ENCODE measurements around the gene SLC9A8.

SLC9A8 gene

DNA sequence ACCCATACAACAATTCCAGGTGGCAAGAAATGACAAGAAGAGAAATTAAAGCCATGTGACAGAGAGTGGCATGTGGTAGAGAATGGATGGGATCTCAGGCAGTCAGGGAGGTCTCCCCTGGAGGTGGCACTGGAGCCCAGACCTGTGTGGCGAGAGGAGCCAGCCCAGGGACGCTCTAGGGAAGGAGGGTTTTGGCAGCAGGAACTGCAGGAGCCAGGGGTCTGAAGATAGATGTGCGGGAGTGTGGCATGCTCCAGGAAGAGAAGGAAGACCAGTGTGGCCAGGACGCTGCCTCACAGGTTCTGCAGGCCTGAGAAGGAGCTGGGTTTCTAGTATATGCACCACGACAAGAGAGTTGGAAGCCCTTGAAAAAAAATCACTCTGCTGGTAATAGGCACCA, 57.6 kb downstream of the SLC9A8 start:
- Histone ChIP-seq H3K4me3 (ENCODE audit: severe bottlenecking) (no peak overlapping the region), H3K4me1 (ENCODE audit: insufficient read depth, poor library complexity, severe bottlenecking) (peaks cover 12% of the 10 kb centered on the region), H3K27me3 (ENCODE audit: insufficient read depth, poor library complexity, severe bottlenecking) (no peaks in the 10 kb centered on the region), H3K27ac (ENCODE audit: poor library complexity, severe bottlenecking) (no peak overlapping the region), H3K36me3 (ENCODE audit: low read depth) (peaks cover 24% of the 10 kb centered on the region), H3K9me3 (ENCODE audit: severe bottlenecking) (no peaks in the 10 kb centered on the region)
- DNase-seq (ENCODE audit: low spot score) (no peak), ATAC-seq (ENCODE audit: low read depth) (no peak)
- TF ChIP-seq, protein P1, sequence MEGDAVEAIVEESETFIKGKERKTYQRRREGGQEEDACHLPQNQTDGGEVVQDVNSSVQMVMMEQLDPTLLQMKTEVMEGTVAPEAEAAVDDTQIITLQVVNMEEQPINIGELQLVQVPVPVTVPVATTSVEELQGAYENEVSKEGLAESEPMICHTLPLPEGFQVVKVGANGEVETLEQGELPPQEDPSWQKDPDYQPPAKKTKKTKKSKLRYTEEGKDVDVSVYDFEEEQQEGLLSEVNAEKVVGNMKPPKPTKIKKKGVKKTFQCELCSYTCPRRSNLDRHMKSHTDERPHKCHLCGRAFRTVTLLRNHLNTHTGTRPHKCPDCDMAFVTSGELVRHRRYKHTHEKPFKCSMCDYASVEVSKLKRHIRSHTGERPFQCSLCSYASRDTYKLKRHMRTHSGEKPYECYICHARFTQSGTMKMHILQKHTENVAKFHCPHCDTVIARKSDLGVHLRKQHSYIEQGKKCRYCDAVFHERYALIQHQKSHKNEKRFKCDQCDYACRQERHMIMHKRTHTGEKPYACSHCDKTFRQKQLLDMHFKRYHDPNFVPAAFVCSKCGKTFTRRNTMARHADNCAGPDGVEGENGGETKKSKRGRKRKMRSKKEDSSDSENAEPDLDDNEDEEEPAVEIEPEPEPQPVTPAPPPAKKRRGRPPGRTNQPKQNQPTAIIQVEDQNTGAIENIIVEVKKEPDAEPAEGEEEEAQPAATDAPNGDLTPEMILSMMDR (IDR thresholded peaks at IDR 0.05; ENCODE audit: poor library complexity, severe bottlenecking), result no peak

DNA sequence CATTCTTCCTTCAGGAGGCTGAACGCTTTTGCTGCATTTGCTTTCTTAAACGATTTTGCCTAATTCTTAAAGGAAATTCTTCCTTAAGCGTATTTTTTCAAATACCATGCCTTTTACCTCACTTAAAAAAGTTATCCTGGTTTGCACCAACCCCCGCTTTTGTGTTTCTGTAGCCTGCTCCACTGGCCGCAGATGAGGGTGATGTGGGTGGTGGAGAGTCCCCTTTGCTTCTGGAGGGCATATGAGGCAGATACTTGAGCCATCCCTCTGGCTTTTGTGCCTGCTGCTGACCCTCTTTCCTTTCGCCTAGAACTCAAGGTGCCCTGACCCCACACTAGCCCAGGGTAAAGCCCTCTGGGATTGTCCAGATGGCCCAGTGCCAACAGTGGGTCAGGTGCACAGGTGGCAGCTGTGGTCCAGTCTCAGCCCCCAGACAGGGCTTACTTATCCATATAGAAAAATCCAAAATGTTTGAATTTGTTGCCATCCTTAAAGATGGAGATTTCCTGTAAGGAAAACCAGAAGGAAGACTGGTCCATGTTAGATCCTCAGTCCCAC, 58.8 kb downstream of the SLC9A8 start:
- Histone ChIP-seq H3K27me3 (ENCODE audit: insufficient read depth, poor library complexity, severe bottlenecking) (no peaks in the 10 kb centered on the region), H3K4me1 (ENCODE audit: insufficient read depth, poor library complexity, severe bottlenecking) (peaks cover 12% of the 10 kb centered on the region), H3K4me3 (ENCODE audit: severe bottlenecking) (no peak overlapping the region), H3K36me3 (ENCODE audit: low read depth) (peaks cover 27% of the 10 kb centered on the region), H3K27ac (ENCODE audit: poor library complexity, severe bottlenecking) (no peak overlapping the region), H3K9me3 (ENCODE audit: severe bottlenecking) (no peaks in the 10 kb centered on the region)
- DNase-seq (ENCODE audit: low spot score), result peak; percentile 70
- ATAC-seq (ENCODE audit: low read depth), result no peak
- TF ChIP-seq, protein P1 (IDR thresholded peaks at IDR 0.05; ENCODE audit: poor library complexity, severe bottlenecking), result no peak

DNA sequence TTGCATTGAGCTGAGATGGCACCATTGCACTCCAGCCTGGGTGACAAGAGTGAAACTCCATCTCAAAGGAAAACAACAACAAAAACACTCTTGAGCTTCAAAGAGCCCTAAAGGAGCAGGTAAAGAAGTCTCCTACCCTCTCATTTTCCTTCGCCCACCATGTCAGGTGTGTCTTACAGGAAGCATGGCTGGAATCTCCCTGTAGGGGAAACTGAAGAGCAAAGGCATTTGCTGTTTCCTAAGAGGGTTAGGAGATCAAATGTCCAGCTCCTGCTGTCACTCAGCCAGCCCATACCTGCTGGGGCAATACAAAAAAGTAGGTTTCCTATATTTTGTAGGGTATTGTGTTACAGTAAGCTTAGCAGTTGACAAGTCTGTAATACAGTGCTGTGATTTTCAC, 59.4 kb downstream of the SLC9A8 start:
- TF ChIP-seq, protein P1 (IDR thresholded peaks at IDR 0.05; ENCODE audit: poor library complexity, severe bottlenecking), result no peak
- peaks cover 12% of the 10 kb centered on the region for H3K4me1 ChIP-seq (ENCODE audit: insufficient read depth, poor library complexity, severe bottlenecking)
- H3K27ac ChIP-seq (ENCODE audit: poor library complexity, severe bottlenecking), result no peak overlapping the region
- no peak for DNase-seq (ENCODE audit: low spot score)
- no peak overlapping the region for H3K4me3 ChIP-seq (ENCODE audit: severe bottlenecking)
- peaks cover 25% of the 10 kb centered on the region for H3K36me3 ChIP-seq (ENCODE audit: low read depth)
- ATAC-seq (ENCODE audit: low read depth), result peak; percentile 56
- no peaks in the 10 kb centered on the region for H3K9me3 ChIP-seq (ENCODE audit: severe bottlenecking)
- no peaks in the 10 kb centered on the region for H3K27me3 ChIP-seq (ENCODE audit: insufficient read depth, poor library complexity, severe bottlenecking)

DNA sequence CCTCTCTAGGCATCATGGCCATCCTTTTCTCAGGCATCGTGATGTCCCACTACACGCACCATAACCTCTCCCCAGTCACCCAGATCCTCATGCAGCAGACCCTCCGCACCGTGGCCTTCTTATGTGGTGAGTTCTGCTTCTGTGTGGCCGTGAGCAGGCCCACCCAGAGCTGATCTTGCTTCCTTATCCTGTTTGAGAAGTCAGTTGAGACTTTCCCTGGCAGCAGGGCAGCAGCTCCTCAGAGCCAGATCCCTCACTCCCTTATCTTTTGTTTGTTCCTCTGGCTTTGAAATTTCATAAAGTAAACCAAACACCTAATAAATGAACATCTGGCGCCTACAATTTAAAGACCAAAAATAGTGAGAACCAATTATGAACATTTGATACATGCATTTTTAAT, 62.1 kb downstream of the SLC9A8 start:
- Histone ChIP-seq H3K4me1 (ENCODE audit: insufficient read depth, poor library complexity, severe bottlenecking) (peaks cover 12% of the 10 kb centered on the region), H3K27ac (ENCODE audit: poor library complexity, severe bottlenecking) (no peak overlapping the region), H3K36me3 (ENCODE audit: low read depth) (peaks cover 41% of the 10 kb centered on the region), H3K4me3 (ENCODE audit: severe bottlenecking) (no peak overlapping the region), H3K27me3 (ENCODE audit: insufficient read depth, poor library complexity, severe bottlenecking) (no peaks in the 10 kb centered on the region), H3K9me3 (ENCODE audit: severe bottlenecking) (no peaks in the 10 kb centered on the region)
- TF ChIP-seq, protein P1 (IDR thresholded peaks at IDR 0.05; ENCODE audit: poor library complexity, severe bottlenecking), result no peak
- ATAC-seq (ENCODE audit: low read depth) (0 out of 3 replicates have a peak, but pooled peaks have one; percentile 10), DNase-seq (ENCODE audit: low spot score) (no peak)

DNA sequence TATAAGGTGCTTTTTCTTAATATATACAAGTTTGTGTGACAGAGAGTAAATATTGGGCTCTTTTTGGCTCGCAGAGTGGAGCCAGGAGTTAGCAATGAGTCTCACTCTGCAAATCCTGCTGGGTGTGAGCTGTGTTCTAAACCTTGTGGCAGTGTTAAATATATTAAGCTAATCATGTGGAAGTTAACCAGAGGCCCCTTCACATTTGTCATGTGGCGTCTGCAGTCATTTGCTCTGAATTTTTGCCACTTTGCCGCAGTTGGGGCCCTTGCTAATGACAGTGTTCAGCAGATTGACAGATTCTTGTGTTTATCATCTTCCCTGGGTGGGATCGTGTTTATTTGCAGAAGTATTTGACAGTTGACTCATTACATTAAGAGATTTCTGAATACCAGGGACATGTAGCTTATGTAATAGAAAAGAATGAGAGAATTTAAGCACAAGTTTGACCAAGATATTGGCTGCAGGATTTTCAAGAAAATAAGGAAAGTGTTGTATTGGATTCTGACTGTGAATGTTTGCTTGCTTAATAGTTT, 64.8 kb downstream of the SLC9A8 start:
- Histone ChIP-seq H3K9me3 (ENCODE audit: severe bottlenecking) (no peaks in the 10 kb centered on the region), H3K36me3 (ENCODE audit: low read depth) (peaks cover 51% of the 10 kb centered on the region), H3K4me1 (ENCODE audit: insufficient read depth, poor library complexity, severe bottlenecking) (peaks cover 4% of the 10 kb centered on the region), H3K27me3 (ENCODE audit: insufficient read depth, poor library complexity, severe bottlenecking) (no peaks in the 10 kb centered on the region), H3K4me3 (ENCODE audit: severe bottlenecking) (no peak overlapping the region), H3K27ac (ENCODE audit: poor library complexity, severe bottlenecking) (no peak overlapping the region)
- ATAC-seq (ENCODE audit: low read depth), result no peak
- TF ChIP-seq, protein P1 (IDR thresholded peaks at IDR 0.05; ENCODE audit: poor library complexity, severe bottlenecking), result no peak
- DNase-seq (ENCODE audit: low spot score), result no peak

Measured in RWPE2 (cell line).